NK-92 treated with Interleukin-12 subunit alpha and Interleukin-12 subunit beta, amount 100 ng/mL, for 24 hours (cell line): ENCODE measurements around the gene RHOBTB3.
"Not testable (repeated sequence)": the region's sequence is repeated elsewhere in the genome, so short reads cannot be mapped to it uniquely, and the experiment has no call there.

Source experiments
- DNase-seq: peaks from one replicate; lab custom pipeline; 2025; lab: John Stamatoyannopoulos, UW

RHOBTB3 gene, protein sequence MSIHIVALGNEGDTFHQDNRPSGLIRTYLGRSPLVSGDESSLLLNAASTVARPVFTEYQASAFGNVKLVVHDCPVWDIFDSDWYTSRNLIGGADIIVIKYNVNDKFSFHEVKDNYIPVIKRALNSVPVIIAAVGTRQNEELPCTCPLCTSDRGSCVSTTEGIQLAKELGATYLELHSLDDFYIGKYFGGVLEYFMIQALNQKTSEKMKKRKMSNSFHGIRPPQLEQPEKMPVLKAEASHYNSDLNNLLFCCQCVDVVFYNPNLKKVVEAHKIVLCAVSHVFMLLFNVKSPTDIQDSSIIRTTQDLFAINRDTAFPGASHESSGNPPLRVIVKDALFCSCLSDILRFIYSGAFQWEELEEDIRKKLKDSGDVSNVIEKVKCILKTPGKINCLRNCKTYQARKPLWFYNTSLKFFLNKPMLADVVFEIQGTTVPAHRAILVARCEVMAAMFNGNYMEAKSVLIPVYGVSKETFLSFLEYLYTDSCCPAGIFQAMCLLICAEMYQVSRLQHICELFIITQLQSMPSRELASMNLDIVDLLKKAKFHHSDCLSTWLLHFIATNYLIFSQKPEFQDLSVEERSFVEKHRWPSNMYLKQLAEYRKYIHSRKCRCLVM

DNA sequence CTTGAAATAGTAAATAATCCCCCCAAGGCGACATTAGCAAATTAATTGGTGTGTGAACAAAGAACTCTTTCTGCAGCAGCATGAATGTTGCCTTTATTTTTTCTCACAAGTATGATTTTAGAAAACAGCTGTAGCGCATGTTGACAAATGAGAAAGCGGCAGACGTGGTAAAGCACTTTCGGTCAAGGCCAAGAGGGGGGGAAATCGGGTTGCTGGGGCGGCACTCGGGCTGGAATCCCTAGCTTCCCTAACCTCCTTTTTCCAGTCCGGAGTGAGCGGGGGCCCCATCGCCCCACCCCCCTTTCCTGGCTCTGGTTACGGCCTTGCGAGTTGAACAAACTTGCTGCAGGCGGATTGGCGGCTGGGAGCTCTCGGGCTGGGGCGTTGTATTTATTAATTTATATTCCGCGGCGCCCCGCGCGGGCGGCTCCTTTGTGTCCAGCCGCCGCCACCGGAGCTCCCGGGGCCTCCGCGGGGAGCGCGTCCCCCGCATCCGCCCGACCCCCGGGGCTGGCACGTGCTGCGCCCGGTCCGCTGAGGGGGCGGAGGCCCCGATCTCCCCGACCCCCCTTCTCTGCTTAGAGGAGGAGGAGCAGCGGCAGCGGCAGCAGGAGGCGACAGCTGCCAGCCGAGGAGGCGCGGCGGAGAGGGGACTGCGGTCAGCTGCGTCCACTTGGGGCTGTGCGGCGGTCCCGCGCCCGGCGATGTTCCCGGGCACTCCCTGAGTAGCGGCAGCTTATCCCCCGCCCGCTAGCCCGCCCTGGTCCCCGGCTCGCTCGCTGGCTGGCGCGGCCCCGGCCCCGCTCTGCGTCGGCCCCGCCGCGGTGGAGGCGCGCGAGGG is at the start of gene RHOBTB3:
Gene RHOBTB3, plus strand, starts transcription at position 607 of the 841 bp plus-strand sequence. CDS start 347 bp downstream, outside the sequence.
- DNase-seq: no peak

DNA sequence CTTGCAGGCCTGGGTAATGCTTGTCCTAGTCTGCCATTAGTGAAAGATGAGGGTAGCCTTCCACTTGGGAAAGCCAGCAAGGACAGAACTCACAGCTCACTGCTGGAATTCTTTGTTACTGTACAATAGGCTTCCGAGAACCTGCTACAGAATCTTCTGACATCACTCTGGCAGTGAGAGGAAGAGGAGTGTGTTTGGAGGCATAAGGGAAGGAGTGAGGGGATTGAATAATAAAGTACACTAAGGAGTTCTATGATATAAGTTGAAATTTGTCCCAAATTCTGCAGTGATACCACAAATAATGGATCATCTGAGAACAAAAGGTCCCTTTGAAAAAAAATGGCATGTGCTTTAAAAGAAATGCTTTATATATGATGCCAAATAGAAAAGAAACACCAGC is 48.2 kb upstream of the RHOBTB3 start, which contains the start of gene SPATA9:
Gene SPATA9, minus strand, starts transcription at position 101 of the 400 bp plus-strand sequence. CDS start 137 bp downstream, outside the sequence.
- no peak for DNase-seq

DNA sequence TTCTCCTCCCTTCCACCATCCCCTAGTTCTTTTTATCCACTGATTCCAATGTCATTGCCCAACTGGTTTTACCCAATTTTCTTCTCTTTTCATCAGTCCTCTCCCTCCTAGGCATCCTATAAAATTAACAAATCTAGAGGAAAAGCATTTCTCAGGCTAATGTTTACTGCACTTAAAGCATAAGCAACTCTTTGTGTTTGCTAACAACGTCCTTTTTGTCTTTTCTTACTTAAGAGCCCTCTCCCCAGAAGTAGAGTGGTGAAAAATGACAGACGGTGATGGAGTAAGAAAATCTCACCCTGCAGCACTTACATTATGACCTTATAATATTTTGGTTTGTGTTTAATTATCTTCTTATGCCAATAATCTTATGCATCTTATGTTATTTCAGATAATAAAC is 46.8 kb upstream of the RHOBTB3 start:
- no peak for DNase-seq

DNA sequence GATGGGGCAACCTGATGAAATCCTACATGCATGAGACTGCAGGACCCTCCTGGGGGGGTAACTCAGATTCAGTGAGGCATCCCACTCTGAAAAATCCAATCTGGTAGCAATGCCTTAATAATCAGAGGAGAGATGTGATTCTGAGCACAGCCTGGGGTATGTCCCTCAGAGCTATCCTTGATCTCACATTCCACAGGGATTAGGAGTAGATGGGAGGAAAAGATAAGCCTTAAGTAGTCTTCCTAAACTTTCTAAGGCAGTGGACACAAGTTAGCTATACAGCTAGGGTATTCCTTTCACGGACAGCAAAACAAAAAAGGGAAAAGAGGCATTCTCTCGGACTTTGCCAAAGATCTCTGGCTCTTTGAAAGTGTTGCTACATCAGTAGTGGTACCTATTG is 44.5 kb upstream of the RHOBTB3 start:
- DNase-seq: no peak

GRCh38 chr5:95689680-95690079 is 41.5 kb upstream of the RHOBTB3 start:
- DNase-seq: no peak

DNA sequence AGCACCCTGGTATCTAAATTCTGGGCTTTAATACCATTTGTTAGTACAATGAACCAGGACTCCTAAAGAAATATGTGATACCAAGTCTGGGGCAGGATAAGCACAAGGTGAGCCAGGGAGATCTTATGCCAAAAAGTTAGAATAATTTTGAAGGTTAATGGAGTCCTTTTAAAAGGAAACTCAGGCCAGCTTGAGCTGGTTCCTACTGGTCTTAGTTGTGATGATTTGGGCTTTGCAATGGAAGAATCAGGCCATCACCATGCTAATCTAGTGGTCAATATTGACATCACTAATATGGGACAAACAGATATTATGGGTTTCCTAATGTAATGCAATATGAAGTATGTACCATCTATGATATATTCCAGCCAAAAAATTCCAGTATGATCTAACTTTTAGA is 40.8 kb upstream of the RHOBTB3 start:
- no peak for DNase-seq

DNA sequence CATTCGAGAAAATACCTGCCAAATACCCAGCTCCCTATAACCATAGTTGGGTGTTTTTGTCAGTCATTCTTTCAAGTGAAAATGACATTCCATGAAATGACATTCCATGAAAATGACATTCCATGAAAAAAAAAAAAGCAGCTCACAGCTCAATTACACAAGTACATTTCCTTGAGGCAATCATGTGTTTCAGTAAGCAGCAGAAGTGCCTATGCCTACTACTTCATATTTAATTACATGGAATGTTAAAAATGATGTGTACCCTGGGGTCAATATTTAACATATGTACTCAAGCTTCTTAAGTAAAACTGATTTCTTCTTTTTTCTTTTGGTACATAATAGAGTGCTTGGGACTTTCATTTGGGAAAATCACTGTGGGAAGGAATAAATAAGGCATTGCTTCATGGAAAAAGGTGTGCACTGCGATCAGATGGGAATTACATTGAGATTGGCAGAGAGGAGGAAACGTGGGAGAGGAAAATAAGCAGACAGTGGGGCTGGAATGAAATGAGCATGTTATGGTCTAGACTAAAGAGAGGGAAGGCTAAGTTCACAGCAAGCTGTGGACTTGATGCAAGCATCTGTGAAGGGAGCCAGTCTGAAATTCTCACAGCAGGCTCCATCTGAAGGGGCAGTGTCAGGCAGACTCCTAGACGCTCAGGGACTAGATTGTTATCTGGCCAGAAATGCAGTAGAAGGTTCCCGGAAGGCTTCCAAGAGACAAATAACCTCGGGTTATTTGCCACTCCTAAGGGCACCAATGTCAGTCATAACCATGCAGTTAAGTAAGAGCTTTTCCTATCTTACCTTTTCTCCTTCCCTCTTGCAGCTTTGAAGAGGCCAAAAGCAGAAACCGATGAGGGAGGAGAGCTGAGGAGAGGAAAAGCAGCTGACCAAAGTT is 33.1 kb upstream of the RHOBTB3 start:
- DNase-seq: no peak

DNA sequence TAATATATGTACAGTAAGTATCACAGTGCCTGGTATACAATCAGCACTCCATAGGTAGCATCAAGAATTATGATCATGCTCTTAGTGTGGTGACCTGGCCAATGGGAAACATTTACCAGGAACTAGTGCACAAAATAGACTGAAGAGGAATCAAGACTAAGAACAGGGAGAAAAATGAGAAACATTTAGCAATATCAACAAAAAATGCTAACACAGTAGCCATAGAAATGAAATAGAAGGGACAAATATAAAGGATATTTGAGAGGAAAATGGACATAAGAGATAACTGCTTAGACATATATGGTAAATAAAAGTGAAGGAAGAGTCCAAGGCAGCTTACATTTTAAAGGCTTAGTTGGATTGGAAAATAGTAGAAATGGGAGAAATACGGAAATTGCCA is 31.8 kb upstream of the RHOBTB3 start:
- DNase-seq: no peak

DNA sequence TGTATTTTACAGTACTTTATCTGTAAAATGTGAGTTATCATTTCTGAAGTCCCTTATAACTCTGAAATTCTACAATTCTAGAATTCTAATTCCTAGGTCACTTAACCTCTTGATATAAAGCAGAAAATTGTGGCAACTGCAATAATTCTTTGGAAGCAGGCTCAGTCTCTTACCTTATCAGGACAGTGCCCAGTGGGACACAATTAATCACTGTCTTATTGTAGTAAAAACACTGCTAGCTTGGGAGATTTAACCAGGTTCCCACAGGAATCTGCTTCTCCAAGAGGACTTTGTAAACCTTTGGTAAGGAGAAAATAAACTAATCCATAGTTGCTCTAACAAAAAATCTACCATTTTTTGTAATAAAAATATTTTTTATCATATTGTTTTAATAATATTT is 30.1 kb upstream of the RHOBTB3 start:
- DNase-seq: no peak

GRCh38 chr5:95704150-95704549 is 27.0 kb upstream of the RHOBTB3 start:
- no peak for DNase-seq

DNA sequence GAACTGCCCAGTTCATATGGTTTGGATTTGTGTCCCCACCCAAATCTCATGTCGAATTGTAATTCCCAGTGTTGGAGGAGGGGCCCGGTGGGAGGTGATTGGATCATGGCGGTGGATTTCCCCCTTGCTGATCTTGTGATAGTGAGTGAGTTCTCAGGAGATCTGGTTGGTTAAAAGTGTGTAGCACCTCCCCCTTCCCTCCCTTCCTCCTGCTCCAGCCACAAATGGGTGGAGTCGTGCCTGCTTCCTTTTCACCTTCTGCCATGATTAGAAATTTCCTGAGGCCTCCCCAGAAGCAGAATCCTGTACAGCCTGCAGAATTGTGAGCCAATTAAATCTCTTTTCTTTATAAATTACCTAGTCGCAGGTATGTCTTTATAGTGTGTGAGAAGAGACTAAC is 24.9 kb upstream of the RHOBTB3 start:
- not testable (repeated sequence) for DNase-seq

GRCh38 chr5:95707055-95707454 is 24.1 kb upstream of the RHOBTB3 start:
- no peak for DNase-seq

GRCh38 chr5:95707534-95708188 is 23.5 kb upstream of the RHOBTB3 start:
- not testable (repeated sequence) for DNase-seq

DNA sequence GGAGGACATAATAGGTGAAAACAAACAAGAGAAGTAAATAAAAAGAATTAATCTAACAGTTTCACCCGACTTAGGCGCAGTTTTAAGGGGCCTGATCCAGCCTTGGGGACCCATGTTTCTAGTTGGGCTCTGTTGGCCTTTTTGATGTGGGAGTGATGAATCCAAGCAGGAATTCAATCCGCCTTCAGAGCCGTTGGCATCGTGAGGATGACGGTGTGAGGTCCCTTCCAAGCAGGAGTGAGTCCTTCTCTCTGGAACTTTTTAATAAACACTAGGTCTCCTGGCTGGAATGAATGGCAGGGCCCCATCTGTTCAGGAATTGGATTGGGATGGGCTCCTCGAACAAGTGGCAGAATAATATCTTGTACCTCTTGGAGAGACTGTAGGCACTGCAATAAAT is 22.3 kb upstream of the RHOBTB3 start:
- no peak for DNase-seq

- DNase-seq: no peak
Measured at GRCh38 chr5:95709967-95710650, 21.0 kb upstream of the RHOBTB3 start.

GRCh38 chr5:95710651-95711500 is 20.3 kb upstream of the RHOBTB3 start:
- DNase-seq: not testable (repeated sequence)

DNA sequence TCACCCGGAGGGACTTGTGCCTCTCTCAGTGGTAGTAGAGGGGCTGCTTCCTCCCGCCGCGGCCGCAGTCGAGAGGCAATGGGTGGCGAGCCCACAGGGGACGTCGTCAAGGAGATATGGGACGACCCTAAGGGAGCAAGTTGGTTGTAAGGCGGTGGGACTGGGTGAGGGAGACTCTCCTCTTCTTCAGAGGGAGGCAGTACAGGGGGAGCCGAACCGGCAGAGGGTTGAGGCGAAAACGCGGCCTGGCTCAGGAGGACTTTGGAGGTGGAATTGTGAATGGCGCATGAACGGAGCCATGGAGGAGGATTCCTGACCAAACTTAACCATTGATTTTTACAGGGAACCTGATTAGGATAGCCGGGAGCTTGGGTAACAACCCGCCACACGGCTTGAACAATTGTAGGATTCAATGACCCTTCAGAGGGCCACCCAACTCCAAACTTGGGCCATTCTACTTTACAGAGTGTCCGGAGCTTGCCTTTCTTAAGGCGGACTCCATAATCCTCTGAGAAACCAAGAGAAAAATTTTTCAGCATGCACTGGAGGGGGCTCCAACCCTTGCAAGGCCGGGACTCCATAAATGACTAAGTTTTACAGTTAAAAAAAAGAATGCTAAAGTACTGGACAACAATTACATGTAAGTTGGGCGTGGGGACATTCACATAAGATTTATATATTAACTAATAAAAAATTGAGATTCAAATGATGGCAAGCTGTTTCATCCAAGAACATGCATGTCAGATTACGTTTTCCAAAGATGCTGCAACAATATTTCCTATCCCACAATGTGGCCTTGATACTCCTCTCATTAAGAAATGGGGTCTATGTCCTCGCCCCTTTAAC is 19.4 kb upstream of the RHOBTB3 start:
- DNase-seq: no peak

GRCh38 chr5:95712347-95712958 is 18.7 kb upstream of the RHOBTB3 start:
- no peak for DNase-seq
